ENCODE results near the gene CCDC142.

CCDC142 gene

DNA sequence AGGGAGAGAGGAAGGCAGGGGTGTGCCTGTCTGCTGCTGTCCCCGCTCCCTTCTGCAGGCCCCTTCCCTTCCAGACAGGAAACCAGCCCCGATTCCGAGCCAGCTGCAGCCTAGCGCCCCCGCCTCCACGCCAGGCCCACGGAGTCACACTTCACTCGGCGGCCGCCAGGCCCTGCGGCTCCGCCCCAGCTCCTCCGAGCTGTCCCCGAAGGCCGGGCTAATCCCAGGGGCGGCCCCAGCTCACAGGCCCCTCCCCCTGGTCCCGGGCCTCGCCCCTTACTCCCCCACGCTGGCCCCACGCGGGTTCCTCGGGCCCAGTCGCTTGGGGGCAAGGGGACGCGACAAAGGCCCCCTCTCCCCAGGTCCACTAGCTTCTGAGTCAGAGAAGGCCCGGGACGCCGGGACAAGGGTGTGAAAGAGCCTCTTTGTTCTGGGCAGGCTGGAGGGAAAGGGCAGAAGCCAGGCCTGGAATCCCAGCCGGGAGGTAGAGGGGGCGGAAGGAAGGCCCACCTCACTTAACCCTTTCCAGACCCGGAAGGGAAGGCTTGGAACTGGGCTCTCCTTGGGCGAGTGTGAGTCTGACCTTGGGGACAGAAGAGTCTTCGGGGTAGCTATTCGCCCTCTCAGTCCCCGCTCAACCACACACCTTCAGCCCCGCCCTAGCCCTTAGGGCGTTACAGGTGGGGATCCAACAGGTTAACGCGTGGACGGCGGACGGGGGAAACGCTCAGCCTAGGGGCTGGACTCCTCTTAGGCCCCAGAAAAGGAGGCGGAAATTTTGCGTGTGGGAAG lies 42.2 kb downstream of the CCDC142 start:
- peak; percentile 64 for DNase-seq

DNA sequence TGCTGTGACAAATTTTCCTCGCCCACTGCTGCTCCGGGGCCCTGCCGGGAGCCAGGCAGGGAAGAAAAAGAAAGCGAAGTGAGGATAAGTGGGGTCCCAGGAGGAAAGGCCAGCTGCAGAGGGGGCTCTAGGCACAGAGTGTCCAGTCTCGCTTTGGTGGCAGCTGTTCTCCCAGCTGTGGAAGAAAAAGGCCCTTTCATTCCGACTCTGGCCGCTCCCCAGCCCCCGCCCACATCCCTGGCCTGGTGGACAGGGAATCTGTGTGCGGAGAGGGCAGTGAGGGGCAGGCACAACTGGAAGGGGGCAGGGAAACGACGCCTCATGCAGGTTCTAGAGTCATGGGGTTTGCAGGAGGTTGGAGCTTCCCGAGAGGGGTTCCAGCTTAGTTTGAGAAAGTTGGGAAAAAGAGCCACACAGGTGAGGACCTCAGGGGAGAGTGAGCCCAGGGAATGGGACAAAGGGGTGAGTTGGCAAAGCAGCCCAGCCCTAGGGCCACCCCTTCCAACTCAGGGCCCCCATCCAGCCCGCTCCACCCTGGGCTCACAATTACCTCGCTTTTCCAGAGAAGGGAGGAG lies 42.9 kb downstream of the CCDC142 start:
- DNase-seq, result no peak

DNA sequence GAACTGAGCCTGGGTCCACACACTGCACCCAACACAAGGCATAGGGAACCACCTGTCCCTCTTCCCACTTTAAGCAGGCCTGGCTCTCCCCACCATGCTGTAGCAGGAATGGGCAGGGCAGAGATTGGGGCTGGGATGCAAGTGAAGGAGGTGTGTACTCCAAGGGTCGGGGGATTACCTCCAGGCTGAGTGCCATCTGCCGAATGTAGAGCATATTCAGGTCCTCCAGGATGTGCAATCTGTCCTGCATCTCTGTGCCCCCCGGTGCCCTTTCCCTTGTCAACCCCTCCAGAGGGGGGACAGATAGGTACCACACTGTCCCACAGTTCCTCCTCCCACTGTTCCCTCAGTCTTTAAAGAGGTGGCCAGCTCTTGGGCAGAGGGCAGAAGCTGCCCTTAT lies 43.4 kb downstream of the CCDC142 start:
- no peak for DNase-seq

DNA sequence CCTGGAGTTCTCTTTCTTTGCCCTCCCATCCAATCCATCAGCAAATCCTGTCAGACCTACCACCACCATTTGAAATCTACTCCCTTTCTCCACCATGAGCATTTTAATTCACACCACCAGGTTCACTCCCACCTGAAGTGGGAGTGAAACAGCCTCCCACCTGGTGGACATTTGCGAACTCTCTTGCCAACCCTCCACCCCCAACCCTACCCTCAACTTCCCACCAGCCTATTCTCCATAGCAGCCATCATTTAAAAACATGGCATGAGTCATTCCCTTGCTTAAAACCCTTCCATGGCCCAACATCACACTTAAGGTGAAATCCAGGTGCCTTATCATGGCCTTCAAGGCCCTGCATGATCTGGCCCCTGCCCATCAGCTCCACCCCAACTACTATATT lies 44.5 kb downstream of the CCDC142 start:
- no peak for DNase-seq

DNA sequence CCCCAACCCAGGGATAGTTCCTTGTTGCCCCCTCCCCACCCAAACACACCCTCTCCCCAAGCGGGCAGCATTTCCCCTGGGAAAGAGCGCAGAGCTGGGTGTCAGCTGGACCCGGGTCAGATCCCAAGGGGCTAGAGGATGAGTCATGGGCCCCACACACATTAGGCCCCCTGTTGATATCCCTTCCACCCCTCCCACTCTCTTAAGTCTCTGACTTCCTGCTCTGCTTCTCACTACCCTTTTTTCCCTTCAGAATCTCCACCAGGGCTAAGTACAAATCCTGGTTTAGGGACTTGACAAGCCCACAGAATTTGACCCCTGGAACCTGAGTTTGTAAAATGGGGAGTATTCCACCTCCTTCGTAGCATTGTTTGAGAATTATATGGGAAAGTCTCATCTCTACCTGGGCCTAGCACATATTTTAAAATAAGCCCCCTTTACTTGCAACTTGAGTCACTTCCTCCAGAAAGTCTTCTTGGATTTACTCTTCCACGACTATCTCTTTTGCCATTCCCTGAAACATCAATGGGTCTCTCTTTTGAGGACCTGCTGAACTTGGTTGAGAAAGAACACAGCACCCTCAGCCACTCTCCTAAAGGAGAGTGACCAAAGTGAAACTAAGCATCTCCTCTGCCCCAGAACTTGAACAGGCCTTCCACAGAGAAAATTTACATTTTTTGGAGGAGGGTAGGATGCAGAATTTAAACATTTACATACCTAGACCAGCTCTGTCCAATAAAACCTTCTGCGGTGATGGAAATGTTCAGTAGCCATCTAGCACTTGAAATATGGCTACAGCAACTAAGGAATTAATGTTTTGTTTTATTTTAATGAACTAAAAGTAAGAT lies 45.7 kb downstream of the CCDC142 start:
- no peak for DNase-seq

DNA sequence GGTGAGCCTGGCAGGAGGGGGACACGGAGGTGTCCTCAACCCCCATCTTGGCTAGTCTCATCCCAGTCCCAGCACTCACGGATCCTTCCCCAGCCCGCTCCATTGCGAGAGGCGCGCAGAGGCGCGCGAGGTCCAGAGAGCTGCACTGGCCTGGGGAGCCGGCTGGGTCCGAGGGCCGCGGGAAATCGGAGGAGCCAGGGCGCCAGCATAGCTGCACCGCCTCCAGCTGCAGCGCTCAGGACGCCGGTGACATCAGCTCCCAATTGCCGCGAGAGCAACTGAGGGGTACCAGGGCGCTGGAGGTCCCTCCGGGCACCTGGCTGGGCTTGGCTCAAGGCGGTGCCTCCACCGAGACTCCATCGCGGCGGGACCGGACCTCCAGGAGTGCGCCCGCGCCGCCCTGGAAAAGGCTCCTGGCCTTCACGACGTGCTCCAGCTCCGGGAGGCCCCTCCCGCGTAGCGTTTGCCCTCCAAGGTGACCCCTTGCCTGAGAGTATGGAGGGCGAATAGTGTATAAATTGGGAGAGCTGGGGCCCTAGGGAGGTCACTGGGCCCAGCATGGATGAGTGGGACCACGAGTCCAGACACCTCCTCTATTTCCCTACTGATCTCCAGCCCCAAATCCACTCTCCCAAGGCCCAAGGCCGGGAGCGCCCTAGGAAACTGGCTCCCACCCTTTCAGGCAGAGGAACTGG lies 46.5 kb downstream of the CCDC142 start:
- DNase-seq, result no peak

DNA sequence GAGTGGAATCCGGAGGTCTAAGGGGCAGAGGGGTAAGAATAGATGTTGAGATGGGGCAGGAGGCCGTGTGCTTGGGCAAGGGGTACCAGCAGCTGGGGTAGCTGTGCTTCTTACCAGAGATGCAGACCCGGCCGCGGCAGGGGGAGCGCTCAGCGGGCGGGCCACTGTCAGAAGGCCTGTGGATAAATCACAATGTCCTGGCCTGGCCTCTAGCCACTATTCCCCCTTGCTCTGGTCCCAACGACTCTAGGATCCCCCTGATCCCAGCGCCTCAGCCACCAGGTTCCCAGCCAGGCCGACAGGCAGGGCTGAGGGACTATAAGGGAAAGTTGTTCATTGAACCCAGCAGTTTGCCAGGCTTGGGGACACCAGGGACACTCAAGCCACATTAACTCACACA lies 52.3 kb downstream of the CCDC142 start:
- DNase-seq, result no peak

DNA sequence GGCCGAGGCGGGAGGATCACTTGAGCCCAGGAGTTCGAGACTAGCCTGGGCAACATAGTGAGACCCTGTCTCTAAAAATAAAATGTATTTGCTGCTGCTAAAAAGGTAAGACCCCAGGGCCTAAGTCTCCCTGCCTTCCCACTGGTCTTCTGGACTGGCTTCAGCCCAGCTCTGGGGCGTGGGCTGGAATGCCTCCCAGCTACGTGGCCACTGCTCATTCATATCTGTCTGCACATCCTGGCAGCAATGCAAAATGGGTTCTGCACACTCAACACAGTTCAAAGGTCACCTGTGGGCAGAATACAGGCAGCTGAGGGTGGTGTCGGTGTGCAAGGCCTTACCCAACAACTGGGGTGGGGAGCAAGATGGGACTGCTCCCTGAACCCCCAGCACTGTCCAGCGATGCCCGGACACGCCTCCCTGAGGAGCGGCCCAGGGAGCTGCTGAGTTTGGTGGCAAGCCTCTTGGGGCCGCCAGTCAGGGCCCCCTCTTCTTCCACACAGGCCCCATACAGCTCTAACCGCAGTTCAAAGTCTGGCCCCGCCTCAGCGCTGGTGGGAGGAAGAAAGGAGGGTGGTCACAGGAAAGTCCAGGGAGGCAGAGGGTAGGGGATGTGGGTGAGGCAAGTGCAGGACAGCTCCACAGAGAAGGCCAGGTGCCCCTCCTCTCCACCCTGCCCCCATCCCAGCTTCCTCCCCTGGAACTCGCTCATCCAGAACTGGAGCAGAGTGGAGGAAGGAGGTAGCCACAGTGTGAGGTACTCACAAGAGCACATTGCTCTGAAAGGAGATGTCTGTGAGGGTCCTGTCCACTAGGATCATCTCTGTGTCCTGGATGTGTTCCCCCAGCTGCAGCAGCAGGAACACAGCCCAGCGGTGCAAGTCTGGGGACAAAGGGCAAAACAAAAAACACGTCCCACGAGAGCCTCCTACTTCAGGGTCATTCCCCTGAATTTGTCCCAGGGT lies 53.0 kb downstream of the CCDC142 start:
- DNase-seq, result no peak

DNA sequence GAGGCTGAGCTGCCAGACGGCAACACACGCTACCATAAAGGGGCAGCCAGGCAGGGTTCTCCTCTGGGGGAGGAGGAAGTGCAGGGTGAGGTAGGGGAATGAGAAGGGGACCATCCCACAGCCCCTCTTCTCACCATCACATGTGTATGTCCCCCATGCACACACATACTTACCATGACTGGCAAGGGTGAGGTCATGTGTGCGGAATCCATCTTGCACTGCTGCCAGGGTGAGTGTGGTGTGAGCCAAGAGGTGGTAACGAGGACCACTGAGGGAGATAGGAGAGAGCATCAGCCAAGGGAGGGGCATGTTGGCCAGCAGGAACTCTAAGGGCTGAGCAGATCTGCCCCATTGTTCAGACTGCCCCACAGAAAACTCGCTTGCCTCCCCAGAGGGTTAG lies 54.1 kb downstream of the CCDC142 start:
- DNase-seq, result no peak

DNA sequence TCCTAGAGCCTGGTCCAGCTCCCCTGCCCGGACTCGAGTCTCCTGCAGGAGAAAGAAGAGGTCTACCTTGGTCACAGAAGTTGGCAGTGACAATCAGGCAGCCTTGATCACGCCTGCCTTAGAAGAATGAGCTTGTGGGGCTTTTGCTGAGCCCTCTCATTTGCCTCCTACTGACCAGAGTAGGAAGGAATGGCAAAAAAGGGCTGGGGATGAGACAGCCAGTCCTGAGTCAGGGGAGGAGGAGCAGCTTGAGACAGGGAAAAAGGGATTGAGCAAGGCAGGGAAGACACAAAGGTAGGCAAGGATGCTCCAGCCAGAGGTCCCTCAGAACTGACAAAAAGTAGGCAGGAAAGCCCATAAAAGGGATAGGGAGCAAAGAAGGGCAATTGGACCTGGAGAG lies 55.2 kb downstream of the CCDC142 start:
- no peak for DNase-seq

DNA sequence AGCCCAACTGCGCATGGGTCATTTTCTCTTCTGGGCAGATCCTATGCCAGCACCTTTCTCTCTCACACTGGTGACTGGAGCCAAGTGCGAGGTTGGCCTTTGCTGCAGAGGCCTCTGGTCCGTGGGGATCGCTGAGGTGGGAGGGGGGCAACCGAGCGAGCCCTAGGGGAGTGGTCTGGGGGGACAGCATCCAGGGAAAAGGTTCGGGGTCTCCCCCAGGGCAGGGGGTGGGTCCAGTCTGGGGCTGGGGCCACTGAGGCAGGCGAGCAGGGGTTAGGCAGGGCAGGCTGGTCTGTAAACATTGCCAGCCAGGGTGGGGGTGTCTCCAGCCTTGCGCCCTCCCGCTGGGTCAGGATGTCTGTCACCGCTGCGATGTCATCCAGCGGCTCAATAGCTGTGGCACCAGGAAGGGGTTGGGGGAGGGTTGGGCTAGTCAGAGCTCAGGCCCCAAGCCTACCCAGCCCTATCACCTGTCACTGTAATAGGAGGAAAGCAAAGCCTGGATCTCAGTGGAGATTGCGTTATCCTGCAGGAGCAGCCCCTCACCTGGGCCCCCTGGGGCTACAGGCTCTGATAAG lies 56.5 kb downstream of the CCDC142 start:
- no peak for DNase-seq

DNA sequence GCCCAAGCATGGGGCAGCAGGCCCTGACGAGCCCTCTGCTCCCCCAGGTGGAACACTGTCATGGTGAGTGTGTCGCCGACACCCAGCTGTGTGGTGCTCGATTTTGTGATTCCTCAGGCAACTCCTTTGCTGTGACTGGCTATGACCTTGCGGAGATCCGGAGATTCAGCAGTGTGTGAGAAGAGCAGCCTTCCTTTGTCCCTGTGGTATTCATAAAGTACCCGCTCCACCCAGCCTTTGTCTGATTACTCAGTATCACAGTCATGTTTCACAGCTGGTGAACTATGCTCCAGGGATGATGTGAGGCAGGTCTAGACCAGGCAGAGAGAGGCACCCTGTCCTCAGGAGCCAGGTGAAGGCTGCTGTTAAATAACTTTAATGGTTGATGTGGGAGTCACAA lies 57.3 kb downstream of the CCDC142 start:
- no peak for DNase-seq

DNA sequence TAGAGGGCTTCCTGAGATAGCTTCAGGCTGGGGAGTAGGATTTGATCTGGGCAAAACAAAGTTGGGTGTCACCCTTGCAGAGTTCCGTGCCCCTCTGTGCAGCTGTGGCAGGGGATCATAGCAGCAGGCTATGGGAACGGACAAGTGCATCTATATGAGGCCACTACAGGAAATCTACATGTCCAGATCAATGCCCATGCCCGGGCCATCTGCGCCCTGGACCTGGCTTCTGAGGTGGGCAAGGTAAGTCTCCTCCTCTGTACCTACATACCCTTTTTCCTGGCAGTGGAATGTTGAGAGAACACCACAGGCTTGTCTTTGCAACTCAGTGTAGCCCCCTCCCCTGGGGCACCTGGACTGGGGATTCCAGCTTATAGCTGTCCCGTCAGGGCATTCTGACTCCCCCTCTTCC lies 57.8 kb downstream of the CCDC142 start:
- DNase-seq, result no peak

DNA sequence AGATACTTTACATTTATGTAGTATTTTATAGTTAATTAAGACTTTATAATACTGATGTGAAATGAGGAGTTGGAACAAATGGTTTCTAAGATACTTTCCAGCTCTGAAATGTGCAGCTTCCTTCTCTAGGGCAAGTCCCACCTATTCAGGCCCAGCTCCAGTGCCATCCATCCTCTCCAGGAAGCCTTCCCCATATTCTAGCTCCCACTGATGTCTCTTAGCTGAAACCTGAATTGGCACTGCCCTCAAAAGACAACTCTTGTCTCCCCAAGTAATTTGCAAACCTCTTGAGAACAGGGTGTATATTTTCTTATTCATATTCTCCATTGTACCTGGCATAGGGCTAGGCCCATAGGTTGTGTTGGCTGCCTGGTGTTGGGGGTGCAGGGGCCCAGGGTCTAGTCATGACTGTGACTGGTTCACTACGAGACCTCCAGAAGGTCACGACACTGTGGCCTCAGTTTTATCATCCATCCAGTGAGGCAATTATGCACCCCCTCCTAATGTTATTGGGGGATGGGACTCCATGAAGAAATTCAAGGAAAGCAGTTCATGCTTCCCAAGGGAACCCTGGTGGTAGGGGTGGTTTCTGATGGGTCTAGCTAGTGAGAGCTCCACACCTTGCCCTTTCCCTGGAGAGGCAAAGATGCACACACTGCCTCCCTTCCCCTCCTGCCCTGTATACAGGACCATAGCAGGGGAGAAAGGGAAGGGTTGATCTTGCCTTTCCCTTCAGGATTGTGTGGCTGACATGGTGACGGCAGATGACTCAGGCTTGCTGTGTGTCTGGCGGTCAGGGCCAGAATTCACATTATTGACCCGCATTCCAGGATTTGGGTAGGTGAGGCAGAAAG lies 58.4 kb downstream of the CCDC142 start:
- DNase-seq, result no peak
